Right ventricle myocardium inferior (tissue), 1 donor: ENCODE results near the gene QSER1. TPM values are rescaled to one million over a fixed set of nuclear protein-coding genes. Genes with fewer than 3 reads are reported as not detected.
"Not testable (repeated sequence)": the region's sequence is repeated elsewhere in the genome, so short reads cannot be mapped to it uniquely, and the experiment has no call there.

ENCODE experiments used
- ATAC-seq: fragments of 200-7000 bp; cut with Tn5 transposase; one replicate; pipeline ENCODE4 v1.9.1; 2020; ENCODE audit warnings: mild to moderate bottlenecking, moderate library complexity
- DNase-seq: peaks from one replicate; pipeline ENCODE4 v3.0.0; 2021; ENCODE audit errors: missing footprints
- intact Hi-C: fragments of 100-400 bp; cut with DNase I; formaldehyde crosslinking; loops from one replicate; pipeline ENCODE4 v1.11.0; 2022
- total RNA-seq: library from RNA; stranded (reverse); fragmentation: NEBNext Ultra II Directional; extraction: Animal tissue kit (Norgen Biotek cat#: 25700); gene quantifications from one replicate; pipeline ENCODE4 v1.2.1, GENCODE V29; 2021
- donor health status: DM: no; HTN: yes; CAD: no; lungs with severe emphysema.

Gene QSER1
- total RNA-seq, 1 donor from 2014 or later, result 14.9 TPM

DNA sequence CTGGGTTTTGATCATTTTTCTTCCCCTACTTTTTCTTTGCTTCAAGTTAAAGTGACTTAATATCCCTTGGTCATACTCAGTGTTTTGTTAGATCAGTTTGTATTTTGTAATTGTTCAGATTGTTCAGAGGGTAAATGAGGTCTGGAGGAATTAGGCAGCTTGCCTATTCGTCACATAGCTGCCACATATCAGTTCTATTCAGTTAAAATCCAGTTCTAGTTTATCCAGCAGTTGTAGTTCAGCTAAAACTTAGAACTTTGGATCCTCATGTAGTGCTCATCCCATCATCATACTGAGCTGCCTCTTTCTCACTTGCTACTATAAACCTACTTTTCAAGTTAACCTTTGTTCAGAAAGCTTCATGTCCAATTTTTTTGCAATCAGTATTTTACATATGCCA, 75.9 kb downstream of the QSER1 start:
- ATAC-seq (no peak), DNase-seq (no peak)
- intact Hi-C loops, result no loop called here

DNA sequence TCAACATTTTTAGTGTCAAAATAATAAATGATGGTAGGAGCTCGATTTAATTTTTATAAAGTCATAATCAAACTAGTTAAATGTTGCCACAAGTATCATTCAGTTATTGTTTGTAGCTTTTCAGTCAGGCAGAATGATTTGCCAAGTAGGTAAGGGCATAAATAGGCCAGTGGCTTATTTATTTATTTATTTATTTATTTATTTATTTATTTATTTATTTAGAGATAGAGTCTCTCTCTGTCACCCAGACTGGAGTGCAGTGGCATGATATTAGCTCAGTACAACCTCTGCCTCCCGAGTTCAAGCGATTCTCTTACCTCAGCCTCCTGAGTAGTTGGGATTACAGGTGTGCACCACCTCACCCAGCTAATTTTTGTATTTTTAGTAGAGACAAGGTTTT, 79.6 kb downstream of the QSER1 start:
- DNase-seq, intact Hi-C loops, ATAC-seq: not testable (repeated sequence)

DNA sequence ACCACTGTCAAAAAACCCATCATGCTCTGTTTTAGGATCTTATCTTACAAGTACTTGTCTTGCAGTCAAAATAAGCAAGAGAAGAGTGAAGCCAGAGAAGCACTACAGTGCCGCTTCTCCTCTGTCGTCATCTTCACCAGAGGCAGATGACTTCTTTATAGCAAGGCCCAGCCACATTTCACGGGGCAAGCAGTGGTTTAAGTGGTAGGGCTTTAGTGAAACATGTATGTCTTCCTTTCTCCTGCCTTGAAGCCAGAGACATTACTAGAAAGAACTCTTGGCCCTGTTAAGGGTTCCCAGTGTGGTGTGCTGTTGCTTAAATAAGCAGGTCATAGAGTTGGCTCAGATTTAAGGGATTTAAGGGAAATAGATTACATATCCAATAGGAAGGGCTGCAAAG, 80.2 kb downstream of the QSER1 start:
- DNase-seq, result no peak
- ATAC-seq, result no peak
- intact Hi-C loops, result no loop called here

DNA sequence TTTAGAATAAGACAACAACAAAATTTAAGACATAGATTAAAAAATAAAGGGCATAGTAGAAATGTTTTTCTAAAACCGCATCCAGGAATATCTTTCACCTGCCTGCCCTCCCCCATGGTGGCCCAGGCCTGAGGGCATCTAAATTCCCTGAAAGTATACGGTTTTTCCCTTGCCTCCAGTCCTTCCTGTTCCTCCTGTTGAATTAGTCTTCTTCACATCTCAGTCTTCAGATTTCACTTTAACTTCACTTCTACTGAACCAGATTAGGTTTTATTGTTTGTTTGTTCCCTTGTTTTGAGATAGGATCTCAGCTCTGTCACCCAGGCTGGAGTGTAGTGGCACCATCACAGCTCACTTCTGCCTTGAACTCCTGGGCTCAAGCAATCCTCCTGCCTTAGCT, 90.0 kb downstream of the QSER1 start:
- no peak for DNase-seq
- no peak for ATAC-seq
- intact Hi-C loops, result no loop called here

DNA sequence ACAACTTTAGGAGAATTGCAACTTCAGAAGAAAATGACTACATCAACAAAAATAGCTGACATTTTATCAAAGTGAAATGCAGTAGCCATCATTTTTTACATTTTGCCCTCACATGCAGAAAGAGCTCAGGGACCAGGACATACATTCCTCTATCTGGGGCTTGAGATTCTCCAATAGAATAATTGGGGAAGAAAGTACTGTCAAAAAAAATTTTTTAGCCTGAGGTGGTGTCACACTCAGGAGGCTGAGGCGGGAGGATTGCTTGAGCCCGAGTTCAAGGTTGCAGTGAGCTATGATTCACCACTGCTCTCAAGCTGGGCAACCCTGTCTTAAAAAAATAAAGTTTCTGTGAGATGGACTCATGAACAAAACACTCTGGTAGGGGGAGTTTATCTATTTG, 90.9 kb downstream of the QSER1 start:
- DNase-seq (no peak), ATAC-seq (no peak)
- intact Hi-C loops, result no loop called here

DNA sequence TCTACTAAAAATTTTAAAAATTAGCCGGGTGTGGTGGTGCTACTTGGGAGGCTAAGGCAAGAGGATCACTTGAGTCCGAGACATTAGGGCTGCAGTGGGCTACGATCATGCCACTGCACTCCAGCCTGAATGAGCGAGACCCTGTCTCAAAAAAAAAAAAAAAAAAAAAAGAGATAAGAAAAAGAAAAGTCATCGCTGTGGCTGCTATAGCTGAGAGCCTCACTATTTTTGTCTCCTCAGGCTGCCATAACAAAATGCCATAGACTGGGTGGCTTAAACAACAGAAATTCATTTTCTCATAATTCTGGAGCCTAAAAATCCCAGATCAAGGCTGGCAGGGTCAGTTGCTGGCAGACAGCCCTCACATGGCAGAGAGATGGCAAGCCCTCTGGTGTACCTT, 93.0 kb downstream of the QSER1 start:
- ATAC-seq, result no peak
- intact Hi-C loops, result no loop called here
- DNase-seq, result no peak

DNA sequence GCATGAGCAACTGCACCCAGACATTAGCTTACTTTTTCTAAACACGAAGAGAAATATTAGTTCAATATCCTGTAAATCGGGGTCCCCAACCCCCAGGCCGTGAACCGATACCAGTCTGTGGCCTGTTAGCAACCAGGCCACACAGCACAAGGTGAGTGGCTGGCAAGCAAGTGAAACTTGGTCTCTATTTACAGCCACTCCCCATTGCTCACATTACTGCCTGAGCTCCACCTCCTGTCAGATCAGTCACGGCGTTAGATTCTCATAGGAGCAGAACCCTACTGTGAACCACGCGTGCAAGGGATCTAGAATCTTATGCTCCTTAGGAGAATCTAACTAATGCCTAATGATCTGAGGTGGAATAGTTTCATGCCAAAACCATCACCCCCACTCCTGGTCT, 95.2 kb downstream of the QSER1 start:
- ATAC-seq, result no peak
- intact Hi-C loops, result no loop called here

DNA sequence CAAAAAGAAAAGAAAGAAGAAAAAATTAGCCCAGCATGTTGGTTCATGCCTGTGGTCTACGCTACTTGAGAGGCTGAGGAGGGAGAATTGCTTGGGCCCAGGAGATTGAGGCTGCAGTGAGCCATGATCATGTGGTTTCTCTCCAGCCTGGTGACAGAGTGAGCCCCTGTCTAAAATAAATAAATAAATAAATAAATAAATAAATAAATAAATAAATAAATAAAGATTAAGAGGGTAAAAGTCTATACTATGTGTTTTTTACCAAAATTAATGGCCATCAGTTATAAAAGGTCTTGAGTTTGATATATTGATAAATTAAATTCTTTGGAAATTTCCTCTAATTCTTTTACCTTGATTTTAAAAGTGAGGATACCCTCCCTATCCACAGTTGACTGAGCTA, 97.9 kb downstream of the QSER1 start:
- DNase-seq, result no peak

More for the DNA sequence above, 95.2 kb downstream of the QSER1 start:
- DNase-seq, result no peak

DNA sequence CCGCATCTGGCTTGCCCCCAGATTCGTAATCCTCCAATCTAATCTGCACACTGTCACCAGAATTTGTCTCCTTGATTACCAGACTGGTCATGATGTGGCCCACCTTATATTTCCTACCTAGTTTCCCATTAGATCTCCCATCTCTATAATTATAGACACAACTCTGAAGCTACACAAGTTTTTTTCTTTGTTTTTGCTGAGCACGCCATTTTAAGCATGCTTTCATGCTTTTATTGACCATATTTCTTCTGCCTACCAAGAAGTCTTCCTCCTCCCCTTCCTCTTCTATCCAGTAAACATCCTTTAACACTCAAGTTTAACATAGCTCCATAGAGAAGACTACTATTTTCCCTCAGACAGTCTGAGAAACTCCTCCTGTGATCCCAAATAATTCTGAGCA, 98.8 kb downstream of the QSER1 start:
- ATAC-seq (no peak), DNase-seq (no peak)
- intact Hi-C loops, result no loop called here

More for the DNA sequence above, 97.9 kb downstream of the QSER1 start:
- intact Hi-C loops, result no loop called here
- no peak for ATAC-seq

DNA sequence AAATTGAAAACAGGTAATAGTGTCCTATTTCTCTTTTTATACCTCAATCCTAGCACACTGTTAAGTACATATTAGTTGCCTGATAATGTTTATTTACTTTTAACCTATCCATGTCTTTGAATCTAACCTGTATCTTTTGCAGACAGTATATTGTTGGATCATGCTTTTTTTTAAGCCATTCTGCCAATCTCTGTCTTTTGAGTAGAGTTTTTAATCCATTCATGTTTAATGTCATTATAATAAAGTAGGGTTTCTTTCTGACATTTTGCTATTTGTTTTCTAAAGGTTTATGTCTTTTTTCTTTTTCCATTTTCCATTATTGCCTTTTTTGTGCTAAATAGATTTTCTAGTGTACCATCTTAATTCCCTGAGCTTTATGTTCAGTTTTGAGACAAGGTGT, 99.3 kb downstream of the QSER1 start:
- no peak for ATAC-seq
- intact Hi-C loops, result no loop called here
- no peak for DNase-seq

DNA sequence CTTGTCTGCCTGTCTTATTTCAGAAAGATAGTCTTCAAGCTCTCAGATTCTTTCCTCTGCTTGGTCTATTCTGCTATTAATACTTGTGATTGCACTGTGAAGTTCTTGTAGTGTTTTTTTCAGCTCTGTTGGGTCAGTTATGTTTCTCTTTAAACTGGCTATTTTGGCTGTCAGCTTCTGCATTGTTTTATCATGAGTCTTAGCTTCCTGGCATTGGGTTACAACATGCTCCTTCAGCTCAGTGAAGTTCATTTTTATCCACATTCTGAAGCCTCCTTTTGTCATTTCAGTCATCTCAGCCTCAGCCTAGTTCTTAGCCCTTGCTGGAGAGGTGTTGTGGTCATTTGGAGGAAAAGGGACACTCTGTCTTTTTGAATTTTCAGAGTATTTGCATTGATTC, 107.6 kb downstream of the QSER1 start:
- no peak for DNase-seq
- intact Hi-C loops, result no loop called here
- ATAC-seq, result no peak

DNA sequence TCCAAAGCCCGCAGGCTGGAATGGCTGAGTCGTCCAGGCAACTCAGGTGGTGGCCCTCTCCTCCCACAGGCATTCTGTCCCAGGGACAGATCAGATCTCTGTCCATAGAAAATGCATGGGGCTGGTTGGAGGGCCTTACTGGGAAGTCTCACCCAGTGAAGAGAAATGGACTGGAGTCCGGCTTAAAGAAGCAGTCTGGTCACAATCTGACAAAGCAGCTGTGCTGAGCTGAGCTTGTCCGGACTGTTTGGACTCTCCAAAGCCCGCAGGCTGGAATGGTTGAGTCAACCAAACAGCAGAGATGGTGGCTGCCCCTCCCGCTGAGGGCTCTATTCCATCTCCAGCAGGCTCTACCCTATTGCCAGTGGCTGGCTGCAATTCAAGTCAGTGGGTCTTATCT, 108.7 kb downstream of the QSER1 start:
- DNase-seq (no peak), ATAC-seq (no peak)
- intact Hi-C loops, result no loop called here

DNA sequence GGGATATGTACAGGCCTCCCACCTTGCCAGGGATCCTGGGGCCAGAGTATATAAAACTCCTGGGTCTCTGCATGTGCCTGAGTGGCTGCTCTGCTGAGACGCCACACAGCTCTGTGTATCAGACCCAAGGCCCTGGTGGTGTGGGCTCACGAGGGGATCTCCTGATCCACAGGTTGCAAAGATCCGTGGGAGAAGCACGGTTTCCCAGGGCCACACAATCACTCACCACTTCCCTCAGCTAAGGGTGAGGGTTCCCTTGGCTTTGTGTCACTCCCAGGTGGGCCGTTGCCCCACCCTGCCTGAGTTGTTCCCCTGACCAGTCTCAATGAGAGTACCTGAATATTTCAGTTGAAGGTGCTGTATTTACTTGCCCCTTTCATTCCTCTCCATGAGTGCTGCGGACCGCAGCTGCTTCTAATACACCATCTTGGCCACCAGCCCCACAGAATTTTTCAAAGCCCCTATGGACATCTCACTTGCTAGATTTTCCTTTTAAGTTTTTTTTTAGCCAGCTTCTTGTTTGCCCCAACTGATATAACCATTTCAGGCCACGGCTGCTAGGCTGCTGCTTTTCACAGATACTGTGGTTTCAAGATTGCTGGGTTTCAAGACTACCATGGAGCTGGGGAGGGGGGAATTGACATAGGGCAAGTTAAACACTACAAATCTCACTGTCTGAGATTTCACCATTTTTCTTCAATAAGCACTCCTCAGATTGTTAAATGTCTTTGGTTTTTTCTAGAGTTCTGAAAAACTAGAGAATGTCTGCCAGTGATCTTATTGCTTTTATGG, 109.3 kb downstream of the QSER1 start:
- DNase-seq, result no peak
- ATAC-seq, result no peak
- intact Hi-C loops, result no loop called here

DNA sequence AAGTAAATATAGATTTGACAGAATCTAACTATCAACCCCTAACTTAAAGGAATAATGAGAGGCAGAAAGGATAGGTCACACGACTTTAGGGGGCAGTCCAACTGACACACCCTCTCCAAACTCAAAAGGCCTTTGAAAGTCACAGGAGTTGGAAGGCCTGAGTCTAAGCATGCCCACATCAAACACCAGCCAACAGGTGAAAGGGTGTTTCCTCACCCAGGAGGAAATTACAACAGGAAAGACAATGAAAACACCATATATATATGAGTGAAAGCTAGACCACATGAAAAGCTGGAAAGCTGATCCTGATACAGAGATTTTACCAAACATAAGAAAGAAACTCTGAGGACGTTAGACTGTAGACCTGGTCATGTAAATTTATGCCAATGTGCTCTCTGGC, 112.6 kb downstream of the QSER1 start:
- intact Hi-C loops, result no loop called here
- no peak for ATAC-seq
- no peak for DNase-seq

DNA sequence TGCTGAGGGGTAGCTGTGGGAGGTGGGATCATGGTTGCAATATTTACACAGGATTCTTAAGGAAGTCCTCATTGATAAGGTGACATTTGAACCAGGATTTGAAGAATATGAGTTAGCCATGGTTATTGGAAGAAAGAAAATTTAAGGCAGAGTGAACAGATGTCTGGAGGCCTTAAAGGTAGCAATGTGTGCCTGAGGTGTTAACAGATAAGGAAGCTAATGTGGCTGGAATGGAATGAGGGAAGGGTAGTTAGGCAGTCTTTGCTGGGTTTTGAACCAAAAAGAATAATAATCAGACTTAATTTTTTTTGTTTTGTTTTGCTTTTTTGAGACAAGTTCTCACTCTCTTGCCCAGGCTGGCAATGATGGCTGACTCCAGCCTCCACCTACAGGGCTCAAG, 113.4 kb downstream of the QSER1 start:
- intact Hi-C loops, result no loop called here
- DNase-seq (no peak), ATAC-seq (no peak)

DNA sequence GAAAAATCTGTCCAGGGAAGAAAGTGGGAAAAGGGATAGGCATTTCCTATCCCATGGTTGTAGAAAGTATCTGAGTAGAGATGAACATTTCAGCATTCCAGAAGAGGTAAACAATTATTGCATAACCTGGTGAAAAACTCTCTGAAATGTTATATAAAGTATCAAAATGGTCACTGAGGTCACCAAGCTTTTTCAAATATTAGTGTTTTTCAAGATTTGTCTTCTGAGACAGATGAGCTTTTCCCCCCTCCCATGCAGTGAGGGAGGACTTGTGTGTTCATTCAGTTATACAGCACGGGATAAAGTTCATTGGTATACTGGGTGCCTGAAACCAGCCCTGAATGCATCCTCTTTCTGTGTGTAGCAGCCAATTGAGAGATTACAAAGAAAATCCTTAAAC, 121.1 kb downstream of the QSER1 start:
- ATAC-seq (no peak), DNase-seq (no peak)
- intact Hi-C loops, result no loop called here

DNA sequence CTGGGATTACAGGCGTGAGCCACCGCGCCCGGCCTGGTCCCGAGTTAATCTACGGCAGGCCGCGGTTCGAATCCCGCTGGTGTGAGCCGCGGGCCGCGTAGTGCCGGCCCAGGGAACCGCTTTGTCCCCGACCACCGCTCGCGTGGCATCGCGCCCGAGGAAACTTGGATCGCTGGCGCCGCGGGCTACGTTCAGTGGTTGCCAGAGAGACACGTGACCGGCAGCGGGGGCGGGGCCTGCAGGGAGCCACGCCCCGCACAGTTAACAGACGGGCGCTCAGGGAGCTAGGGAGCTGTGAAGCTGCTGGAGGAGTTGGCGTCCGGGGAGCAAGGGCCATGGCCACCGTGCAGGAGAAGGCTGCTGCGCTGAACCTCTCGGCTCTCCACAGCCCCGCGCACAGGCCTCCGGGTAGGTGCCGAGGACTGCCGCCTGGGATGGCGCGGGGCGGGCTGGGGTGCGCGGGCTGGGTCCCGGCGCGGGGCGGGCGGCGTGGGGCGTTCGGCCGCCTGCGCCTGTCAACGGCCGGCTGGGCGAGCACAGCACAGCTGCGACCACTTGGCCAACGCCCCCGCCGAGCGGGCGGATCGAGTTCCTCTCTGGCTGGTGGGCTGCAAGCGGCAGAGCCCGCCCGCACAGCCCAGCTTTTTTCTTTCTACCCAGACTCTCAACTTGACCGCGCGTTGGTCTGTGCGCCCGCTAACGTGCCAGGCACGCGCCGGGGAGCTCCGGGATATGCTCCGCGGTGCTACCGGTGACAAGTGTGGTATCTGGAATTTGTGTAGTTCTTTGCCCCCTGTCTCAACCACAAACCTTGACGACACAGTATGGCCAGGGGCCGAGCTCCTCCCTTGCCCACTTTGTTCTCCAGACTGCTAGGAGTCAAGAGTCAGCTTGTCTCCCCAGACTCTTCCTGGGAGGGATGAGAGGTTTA, 123.3 kb downstream of the QSER1 start, which contains the start of gene DEPDC7:
Gene DEPDC7, plus strand, starts transcription at position 258 of the 931 bp plus-strand sequence. Its CDS starts 78 bp downstream, at position 336.
- ATAC-seq, result peak; percentile 97

DNA sequence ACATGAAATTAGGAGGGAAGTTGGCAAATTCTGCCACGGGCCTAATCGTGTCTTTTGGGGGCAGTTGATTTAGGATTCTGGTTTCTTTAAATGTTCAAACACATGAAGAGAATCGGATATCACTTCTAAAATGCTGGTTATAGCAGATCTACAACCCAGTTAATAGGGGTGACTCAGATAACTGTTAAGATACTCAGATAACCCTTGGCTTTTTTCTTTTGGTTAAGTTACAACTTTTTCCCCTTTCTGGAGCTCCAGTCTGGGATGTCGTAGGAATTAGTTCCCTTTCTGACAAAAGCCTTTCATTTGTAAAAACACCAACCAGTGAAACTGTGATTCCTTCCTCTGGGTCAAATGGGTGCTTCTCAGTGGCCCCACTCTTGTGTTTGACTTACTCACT, 124.0 kb downstream of the QSER1 start:
- DNase-seq (no peak), ATAC-seq (no peak)
- intact Hi-C loops, result no loop called here

More for the DNA sequence above, 123.3 kb downstream of the QSER1 start, which contains the start of gene DEPDC7:
- intact Hi-C loops, result no loop called here
- DNase-seq, result peak; percentile 92

DNA sequence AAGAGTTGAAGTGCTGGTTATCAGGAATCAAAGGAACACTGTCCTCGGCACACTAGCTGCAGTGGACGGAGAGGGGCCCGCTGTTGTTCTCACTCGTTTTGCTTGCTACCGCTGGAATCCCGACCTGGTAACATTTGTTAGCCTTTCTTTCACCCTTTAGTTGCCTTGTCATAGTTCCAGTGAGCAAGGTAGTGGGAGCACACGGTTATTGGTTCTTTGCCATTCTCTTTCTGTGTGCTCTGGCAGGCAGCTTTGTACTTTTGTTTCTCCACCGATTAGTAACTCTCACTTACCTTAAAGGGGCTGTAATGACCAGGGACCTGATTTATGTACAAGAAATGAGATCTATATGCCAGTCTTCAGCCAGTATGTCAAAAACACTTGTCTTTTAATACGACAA, 124.9 kb downstream of the QSER1 start:
- no peak for ATAC-seq
- intact Hi-C loops, result no loop called here
- no peak for DNase-seq

DNA sequence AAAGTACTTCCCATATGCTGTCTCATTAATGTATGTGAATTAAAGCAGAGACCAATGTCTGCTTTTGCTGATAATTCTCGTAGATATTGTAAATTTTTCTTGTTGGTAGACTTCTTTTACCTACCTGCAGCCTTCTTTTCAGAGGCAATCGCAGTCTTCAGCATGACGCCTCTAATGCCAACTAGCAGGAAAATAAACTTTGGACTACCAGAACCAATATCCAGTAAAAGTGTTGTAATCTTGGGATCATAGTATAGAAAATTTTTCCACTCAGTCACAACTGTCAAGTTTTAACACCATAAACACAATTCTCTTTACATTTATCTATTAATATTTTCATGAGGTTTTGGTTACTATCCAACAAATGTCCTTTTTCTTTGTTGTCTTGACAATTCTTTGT, 125.4 kb downstream of the QSER1 start:
- intact Hi-C loops, result no loop called here
- ATAC-seq (no peak), DNase-seq (no peak)
